NCI-H2227 (cell line): ENCODE measurements around the gene UNC5B.
A peak's percentile ranks its signal among the peaks of the same experiment; 100 is the strongest.

ENCODE experiments used
- DNase-seq: peaks from one replicate; lab custom pipeline; 2025; ENCODE audit not compliant: unreplicated experiment; lab: John Stamatoyannopoulos, UW

The UNC5B gene

GRCh38 chr10:71253981-71254818 lies 41.8 kb downstream of the UNC5B start:
- DNase-seq, result no peak

GRCh38 chr10:71254834-71255549 lies 42.6 kb downstream of the UNC5B start:
- no peak for DNase-seq

- DNase-seq, result no peak
Measured at GRCh38 chr10:71255550-71255807, 43.1 kb downstream of the UNC5B start.

- peak; percentile 51 for DNase-seq
Measured at GRCh38 chr10:71255808-71256660, 43.7 kb downstream of the UNC5B start.

- no peak for DNase-seq
Measured at GRCh38 chr10:71256661-71257318, 44.4 kb downstream of the UNC5B start.

- no peak for DNase-seq
Measured at GRCh38 chr10:71257319-71257997, 45.1 kb downstream of the UNC5B start.

- DNase-seq, result no peak
Measured at GRCh38 chr10:71258046-71258445, 45.7 kb downstream of the UNC5B start.

GRCh38 chr10:71258446-71259145 lies 46.2 kb downstream of the UNC5B start:
- DNase-seq, result no peak

GRCh38 chr10:71259282-71259681 lies 46.9 kb downstream of the UNC5B start:
- no peak for DNase-seq

GRCh38 chr10:71259815-71260501 lies 47.6 kb downstream of the UNC5B start:
- DNase-seq, result no peak

- peak; percentile 31 for DNase-seq
Measured at GRCh38 chr10:71260622-71261325, 48.4 kb downstream of the UNC5B start.

- peak; percentile 91 for DNase-seq
Measured at GRCh38 chr10:71262027-71262426, 49.7 kb downstream of the UNC5B start.

- no peak for DNase-seq
Measured at GRCh38 chr10:71262817-71263216, 50.4 kb downstream of the UNC5B start.

- DNase-seq, result peak; percentile 66
Measured at GRCh38 chr10:71263376-71263775, 51.0 kb downstream of the UNC5B start.

GRCh38 chr10:71264345-71265200 lies 52.2 kb downstream of the UNC5B start:
- no peak for DNase-seq

- DNase-seq, result no peak
Measured at GRCh38 chr10:71265201-71265575, 52.8 kb downstream of the UNC5B start.

GRCh38 chr10:71265618-71266146 lies 53.3 kb downstream of the UNC5B start:
- no peak for DNase-seq
